ENCODE data around the gene PRX.
A peak's percentile ranks its signal among the peaks of the same experiment; 100 is the strongest.

PRX gene

DNA sequence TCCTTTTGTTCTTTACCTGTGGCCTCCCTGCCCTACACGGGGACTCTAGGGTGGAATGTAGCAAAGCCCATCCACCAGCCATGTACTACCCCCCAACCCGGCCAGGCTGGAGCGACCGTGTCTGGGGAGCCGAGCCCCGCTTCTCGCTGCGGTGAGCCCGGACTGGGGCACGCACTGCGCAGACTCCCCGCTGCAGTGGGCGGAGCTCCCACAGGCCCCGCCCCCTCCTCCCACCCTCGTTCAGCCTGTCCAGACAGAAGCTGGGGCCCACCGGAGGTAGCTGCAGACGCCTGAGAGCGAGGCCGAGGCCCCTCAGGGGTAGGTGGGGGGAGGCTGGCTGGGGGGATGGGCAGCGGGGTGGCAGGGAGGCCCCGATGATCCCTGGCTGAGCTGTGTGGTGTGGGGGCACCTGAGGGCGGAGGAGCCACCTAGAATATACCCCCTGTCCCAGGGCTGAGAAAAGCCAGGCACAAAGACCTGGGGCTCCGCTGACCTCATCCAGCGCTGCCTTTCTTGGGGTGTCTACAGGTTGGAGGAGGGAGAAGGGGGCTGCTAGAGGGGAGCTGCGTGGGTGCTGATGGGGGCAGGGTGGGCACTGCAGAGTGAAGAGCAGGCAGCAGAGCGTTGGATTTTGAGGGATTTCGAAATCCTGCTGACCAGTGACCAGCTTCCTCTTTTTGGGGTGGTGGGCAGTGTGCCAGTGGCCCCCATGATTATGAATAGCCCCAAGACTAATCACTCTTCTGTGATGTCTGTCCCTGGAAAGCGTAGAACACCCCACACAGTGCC is 47.4 kb downstream of the PRX start:
- no peak for DNase-seq (ENCODE audit: low spot score)

- no peak for DNase-seq (ENCODE audit: low spot score)
These were observed 48.2 kb downstream of the PRX start for GRCh38 chr19:40365010-40365409.

GRCh38 chr19:40363069-40363468 is 50.1 kb downstream of the PRX start:
- DNase-seq (ENCODE audit: low spot score) = no peak

- no peak for DNase-seq (ENCODE audit: low spot score)
These were observed 51.0 kb downstream of the PRX start for GRCh38 chr19:40362160-40362559.

- DNase-seq (ENCODE audit: low spot score) = no peak
These were observed 52.4 kb downstream of the PRX start for GRCh38 chr19:40360708-40361241.

DNA sequence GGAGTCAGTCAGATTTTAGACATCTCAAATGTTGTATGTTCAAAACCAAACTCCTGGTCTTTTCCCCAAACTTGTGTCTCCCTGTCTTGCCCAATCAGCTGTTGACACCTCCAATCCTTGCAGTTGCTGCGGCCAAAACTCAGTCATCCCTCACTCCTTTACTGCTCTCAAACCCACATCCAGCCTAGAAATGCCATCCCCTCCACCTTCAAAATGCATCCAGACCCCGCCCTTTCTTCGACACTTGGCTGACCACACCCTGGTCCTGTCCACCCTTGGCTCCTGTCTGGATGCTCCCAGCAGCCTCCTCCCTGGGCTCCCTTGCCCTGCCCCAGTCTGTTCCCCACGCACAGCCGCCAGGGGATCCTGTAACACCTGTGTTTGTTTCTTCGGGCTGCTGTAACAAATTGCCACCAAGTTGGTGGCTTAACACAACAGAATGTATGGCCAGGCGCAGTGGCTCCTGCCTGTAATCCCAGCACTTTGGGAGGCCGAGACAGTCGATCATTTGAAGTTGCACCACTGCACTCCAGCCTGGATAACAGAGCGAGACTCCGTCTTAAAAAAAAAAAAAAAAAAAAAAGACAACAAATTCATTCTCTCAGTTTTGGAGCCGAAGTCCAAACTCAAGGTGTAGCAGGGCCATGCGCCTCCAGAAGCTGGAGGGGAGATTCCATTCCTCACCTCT is 53.0 kb downstream of the PRX start:
- no peak for DNase-seq (ENCODE audit: low spot score)

DNA sequence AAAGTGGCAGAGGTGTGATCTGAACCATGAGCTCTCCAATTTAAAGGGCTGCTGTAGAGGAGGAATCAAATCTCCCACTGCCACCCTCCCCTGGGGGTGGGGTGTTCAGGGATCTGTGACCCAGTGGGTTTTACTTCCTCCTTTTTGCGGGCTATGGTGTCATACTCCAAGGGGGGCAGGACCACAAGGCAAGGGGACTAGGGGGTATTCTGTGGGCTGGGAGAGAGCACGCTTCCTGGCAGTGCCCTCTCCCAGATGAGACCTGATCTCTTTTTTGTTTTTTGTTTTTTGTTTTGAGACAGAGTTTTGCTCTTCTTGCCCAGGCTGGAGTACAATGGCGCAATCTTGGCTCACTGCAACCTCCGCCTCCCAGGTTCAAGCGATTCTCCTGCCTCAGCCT is 54.4 kb downstream of the PRX start:
- DNase-seq (ENCODE audit: low spot score) = no peak

- DNase-seq (ENCODE audit: low spot score) = no peak
These were observed 55.5 kb downstream of the PRX start for GRCh38 chr19:40357640-40358039.

GRCh38 chr19:40356681-40357595 is 56.2 kb downstream of the PRX start:
- no peak for DNase-seq (ENCODE audit: low spot score)

DNA sequence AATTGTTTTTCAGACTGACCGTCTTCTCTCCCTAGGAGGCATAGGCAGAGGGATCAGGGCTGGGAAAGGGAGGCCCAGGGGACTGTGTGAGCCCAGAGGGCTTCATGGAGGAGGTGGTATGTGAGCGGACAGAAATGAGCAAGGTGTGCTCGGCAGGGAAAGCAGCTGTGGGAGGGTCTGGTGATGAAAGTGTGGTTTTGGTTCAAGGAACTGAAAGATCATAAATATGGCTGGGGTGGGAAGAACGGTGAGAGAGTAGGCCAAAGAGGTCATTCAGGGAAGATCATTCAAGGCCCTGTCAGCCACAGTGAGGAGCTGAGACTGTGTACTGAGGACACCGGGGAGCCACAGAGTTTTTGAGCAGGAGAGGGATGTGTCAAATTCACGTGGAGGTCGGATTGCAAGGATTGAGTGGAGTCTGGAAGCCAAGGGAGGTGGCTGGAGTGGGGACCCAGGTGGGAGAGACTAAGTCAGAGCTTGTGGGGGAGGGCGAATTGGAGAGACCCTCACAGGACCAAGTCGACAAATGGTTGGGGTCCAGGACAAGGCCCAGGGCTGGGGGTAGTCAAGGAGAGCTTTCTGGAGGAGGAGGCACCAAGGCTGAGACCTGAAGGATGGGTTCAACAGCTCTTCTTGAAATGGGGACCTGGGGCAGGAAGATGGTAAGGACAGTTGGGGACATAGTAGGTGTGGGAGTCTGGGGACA is 57.0 kb downstream of the PRX start:
- no peak for DNase-seq (ENCODE audit: low spot score)

- peak; percentile 7 for DNase-seq (ENCODE audit: low spot score)
These were observed 64.1 kb downstream of the PRX start for GRCh38 chr19:40348961-40349507.

GRCh38 chr19:40348125-40348913 is 64.9 kb downstream of the PRX start, which contains the start of the genes C19orf47 and PLD3:
C19orf47 (minus strand) TSS chr19:40348397; CDS start chr19:40341857, 6,540 bp downstream.
PLD3 (plus strand) TSS chr19:40348695; CDS start chr19:40366484, 17,789 bp downstream.
- DNase-seq (ENCODE audit: low spot score) = peak; percentile 98

- DNase-seq (ENCODE audit: low spot score) = no peak
These were observed 68.8 kb downstream of the PRX start for GRCh38 chr19:40344422-40344821.

Measured in LoVo (cell line).